ENCODE data around the gene ZBTB21.

ZBTB21 gene

GRCh38 chr21:42039470-42039901 is 29.3 kb upstream of the ZBTB21 start:
- DNase-seq = no peak

- DNase-seq = no peak
These were observed 28.8 kb upstream of the ZBTB21 start for GRCh38 chr21:42038826-42039425.

GRCh38 chr21:42038393-42038792 is 28.2 kb upstream of the ZBTB21 start:
- DNase-seq = no peak

GRCh38 chr21:42037943-42038342 is 27.8 kb upstream of the ZBTB21 start:
- DNase-seq = no peak

- DNase-seq = no peak
These were observed 27.4 kb upstream of the ZBTB21 start for GRCh38 chr21:42037516-42037915.

- DNase-seq = no peak
These were observed 26.2 kb upstream of the ZBTB21 start for GRCh38 chr21:42036313-42036712.

- no peak for DNase-seq
These were observed 22.8 kb upstream of the ZBTB21 start for GRCh38 chr21:42032968-42033367.

- no peak for DNase-seq
These were observed 22.1 kb upstream of the ZBTB21 start for GRCh38 chr21:42032266-42032665.

GRCh38 chr21:42031816-42032215 is 21.7 kb upstream of the ZBTB21 start:
- no peak for DNase-seq

GRCh38 chr21:42031241-42031640 is 21.1 kb upstream of the ZBTB21 start:
- no peak for DNase-seq

GRCh38 chr21:42030311-42030710 is 20.2 kb upstream of the ZBTB21 start:
- no peak for DNase-seq

GRCh38 chr21:42028766-42029425 is 18.7 kb upstream of the ZBTB21 start:
- no peak for DNase-seq

- no peak for DNase-seq
These were observed 17.9 kb upstream of the ZBTB21 start for GRCh38 chr21:42027822-42028765.

- DNase-seq = no peak
These were observed 17.1 kb upstream of the ZBTB21 start for GRCh38 chr21:42027085-42027821.

GRCh38 chr21:42026082-42026435 is 15.9 kb upstream of the ZBTB21 start:
- DNase-seq = no peak

- no peak for DNase-seq
These were observed 15.4 kb upstream of the ZBTB21 start for GRCh38 chr21:42025376-42026081.

- DNase-seq = no peak
These were observed 12.7 kb upstream of the ZBTB21 start for GRCh38 chr21:42022906-42023305.

- DNase-seq = no peak
These were observed 11.9 kb upstream of the ZBTB21 start for GRCh38 chr21:42022091-42022430.

GRCh38 chr21:42021371-42022090 is 11.4 kb upstream of the ZBTB21 start:
- no peak for DNase-seq

- no peak for DNase-seq
These were observed 9.5 kb upstream of the ZBTB21 start for GRCh38 chr21:42019706-42020105.

GRCh38 chr21:42019101-42019605 is 9.0 kb upstream of the ZBTB21 start:
- DNase-seq = no peak

- no peak for DNase-seq
These were observed 6.9 kb upstream of the ZBTB21 start for GRCh38 chr21:42017022-42017421.

All from cerebellar nuclear complex (tissue), 1 donor.